GM19467 (cell line): ENCODE measurements around the gene KBTBD8.

ENCODE experiments used
- ATAC-seq: cut with Tn5 transposase; IDR thresholded peaks from one replicate; pipeline ENCODE4 v1.9.1; 2021; ENCODE audit warnings: mild to moderate bottlenecking, moderate library complexity; ENCODE audit not compliant: unreplicated experiment

KBTBD8 gene, protein sequence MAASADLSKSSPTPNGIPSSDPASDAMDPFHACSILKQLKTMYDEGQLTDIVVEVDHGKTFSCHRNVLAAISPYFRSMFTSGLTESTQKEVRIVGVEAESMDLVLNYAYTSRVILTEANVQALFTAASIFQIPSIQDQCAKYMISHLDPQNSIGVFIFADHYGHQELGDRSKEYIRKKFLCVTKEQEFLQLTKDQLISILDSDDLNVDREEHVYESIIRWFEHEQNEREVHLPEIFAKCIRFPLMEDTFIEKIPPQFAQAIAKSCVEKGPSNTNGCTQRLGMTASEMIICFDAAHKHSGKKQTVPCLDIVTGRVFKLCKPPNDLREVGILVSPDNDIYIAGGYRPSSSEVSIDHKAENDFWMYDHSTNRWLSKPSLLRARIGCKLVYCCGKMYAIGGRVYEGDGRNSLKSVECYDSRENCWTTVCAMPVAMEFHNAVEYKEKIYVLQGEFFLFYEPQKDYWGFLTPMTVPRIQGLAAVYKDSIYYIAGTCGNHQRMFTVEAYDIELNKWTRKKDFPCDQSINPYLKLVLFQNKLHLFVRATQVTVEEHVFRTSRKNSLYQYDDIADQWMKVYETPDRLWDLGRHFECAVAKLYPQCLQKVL

DNA sequence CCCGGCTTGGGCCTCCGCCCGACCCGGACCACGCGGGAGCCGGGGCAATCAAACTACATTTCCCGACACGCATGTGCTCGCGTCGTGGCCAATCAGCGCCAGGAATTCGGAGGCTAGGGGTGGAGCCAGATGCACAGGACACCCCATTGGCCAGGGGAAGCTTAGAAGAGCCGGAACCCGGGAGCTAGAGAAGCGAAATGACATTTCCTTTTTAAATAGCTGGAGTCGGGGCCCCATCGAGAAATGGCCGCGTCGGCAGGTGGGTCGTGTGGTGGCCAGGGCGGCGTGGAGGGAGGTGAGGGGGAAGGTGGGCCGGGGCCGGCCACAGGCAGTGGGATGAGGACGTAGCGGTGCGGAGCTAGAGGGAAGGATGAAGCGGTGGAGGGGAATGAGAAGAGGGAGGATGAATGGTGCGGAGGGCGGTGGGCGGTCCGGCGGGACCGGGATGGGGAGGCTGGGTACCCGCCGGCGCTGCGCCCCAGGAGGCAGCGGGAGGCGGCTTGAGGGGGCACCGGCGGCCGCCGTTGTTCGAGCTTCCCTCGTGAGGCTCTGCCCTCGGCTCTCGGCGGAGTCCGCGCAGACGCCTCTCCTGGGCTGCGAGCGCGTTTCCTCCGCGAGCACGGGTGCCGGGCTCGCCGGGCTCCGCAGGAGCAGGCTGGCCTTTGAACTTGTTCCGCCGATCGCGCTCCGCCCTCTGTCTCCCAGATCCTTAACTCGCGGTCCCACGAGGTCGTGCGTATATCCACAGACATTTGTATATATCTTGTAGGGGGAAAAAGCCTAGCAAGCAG is at the start of gene KBTBD8:
Gene KBTBD8 (plus strand): TSS at position 195 of the 791 bp plus-strand sequence. CDS start 49 bp downstream, at position 244.
- ATAC-seq, result peak; percentile 89

DNA sequence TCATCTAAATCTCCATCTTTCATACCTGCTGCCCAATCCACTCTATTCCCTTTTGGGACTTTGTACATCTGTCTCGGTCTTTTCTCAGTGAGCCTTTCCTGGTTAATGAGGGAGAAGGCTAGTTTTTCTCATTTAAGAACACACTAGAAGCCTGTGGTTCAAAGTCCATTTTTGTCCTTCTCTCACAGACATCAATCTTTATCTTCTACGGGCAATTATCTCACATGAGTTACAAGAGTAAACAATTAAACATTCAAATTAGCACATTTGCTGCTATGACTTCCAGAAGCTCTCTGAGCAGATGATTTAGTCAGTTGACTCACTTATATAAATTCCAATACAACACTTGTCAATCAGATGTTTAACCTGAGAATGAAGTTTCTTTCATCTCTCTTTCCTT is 49.3 kb upstream of the KBTBD8 start:
- no peak for ATAC-seq

GRCh38 chr3:66949898-66950297 is 48.2 kb upstream of the KBTBD8 start:
- ATAC-seq, result no peak

DNA sequence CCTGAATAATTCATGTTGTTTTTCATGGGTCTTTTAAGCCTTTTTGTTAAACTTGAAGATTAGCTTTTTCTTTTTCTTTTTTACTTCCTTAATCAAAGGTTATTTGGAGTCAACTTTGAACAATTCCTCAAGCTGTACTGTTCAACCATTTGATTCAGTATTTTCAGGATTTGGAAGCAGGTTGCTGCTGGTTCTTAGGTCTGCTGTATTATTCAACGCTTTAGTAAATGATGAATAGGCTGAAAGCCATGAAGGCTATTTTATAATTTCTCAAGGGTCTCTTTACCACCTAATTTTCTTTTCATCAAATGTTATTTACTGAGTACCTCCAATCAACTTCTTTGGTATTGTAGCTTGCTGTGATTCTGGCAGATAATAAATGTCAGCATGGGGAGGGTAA is 45.8 kb upstream of the KBTBD8 start:
- ATAC-seq, result no peak

GRCh38 chr3:66953934-66954445 is 44.1 kb upstream of the KBTBD8 start:
- ATAC-seq, result no peak

GRCh38 chr3:66956742-66957141 is 41.4 kb upstream of the KBTBD8 start:
- no peak for ATAC-seq

- ATAC-seq, result no peak
Observed at GRCh38 chr3:66957367-66957766, 40.7 kb upstream of the KBTBD8 start.

DNA sequence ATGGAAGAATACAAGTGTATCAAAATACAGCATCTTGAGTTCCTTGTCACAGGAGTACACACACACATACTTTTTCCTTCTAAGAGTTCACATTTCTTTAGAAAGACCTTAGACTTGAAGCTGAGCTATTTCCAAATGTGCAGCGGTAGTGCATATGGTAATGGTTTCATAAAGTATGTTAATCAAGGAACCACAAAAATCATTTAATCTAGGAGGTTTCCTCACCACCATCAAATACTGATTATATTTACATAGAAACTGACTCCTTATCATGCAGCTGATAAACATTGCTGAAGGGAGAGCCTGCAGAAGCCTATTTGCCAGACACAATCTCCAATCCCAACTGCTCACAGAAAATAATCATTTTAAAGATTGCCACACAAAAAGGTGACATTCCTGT is 40.0 kb upstream of the KBTBD8 start:
- ATAC-seq, result no peak

DNA sequence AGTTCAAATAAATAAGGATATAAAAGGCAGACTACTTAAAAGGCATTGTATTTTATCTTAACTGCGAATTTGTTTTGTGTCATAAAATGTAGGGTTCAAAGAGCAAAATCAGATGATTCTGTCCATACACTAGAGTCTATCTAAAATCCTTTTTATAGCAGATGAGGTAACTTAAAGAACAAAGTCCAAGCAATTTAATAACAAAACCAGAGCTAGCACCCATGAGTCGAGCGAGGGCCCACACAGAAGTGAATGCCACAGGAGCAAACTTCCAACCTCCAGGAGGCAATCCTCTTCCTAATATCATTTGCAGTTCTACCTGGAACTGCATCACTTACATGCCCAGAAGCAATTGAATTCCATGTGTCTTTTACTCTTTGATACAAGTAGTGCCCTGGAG is 35.4 kb upstream of the KBTBD8 start:
- no peak for ATAC-seq

DNA sequence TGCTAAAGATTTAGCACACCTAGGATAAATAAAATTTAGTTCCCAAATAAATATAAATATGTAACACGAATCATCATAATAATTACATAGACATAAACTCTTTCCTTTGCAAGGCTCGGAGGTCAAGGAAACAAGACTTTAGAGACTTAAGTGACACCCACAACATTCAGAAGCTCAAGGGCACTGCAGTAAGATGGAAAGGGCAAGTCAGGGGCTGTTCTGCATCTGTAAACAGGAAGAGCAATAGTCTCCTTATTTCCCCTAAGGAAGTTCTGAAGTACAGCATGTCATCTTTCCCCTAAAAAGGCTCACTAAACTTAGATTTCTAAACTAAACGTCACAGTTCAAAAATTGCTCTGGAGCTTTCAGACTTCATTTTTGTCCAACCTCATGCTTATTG is 26.9 kb upstream of the KBTBD8 start:
- ATAC-seq, result no peak

GRCh38 chr3:66971891-66972551 is 26.1 kb upstream of the KBTBD8 start:
- peak; percentile 100 for ATAC-seq

- ATAC-seq, result no peak
Observed at GRCh38 chr3:66980791-66981190, 17.3 kb upstream of the KBTBD8 start.

DNA sequence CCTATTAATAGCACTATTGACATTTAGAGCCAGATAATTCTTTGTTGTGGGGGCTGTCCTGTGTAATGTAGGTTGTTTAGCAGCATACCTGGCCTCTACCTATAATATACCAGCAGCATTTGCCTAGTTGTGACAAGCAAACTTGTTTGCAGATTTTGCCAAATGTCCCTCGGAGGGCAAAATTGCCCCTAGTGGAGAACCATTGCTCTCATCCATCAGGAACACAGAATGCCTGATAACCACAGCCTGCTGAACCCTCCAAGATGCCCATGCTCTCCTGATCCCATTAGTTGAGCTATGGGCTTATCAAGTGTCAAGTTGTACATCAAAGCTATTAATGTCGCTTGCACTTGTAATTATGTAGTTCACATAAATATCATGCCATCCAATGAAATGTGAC is 15.0 kb upstream of the KBTBD8 start:
- no peak for ATAC-seq

DNA sequence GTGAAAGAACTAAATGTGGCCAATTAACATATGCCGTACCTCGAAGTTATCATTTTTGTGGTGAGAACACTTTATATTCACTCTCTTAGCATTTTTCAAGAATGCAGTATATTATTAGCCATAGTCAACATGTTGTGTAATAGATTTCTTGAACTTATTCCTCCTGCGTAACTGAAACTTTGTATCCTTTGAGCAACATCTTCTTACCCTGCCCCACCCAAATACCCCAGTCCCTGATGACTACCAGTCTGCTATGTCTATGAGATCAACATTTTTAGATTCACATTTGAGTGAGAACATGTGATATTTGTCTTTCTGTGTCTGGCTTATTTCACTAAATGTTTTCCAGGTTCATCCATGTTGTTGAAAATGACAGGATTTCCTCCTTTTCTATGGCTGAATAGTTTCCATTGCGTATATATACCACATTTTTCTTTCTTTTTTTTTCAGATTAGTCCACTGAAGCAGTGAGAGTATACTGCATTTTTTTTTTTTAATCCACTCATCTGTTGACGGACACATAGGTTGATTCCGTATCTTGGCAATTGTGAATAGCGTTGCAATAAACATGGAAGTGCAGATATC is 12.7 kb upstream of the KBTBD8 start:
- ATAC-seq, result no peak

GRCh38 chr3:66986406-66986805 is 11.7 kb upstream of the KBTBD8 start:
- ATAC-seq, result no peak

GRCh38 chr3:66989241-66989640 is 8.9 kb upstream of the KBTBD8 start:
- ATAC-seq, result no peak

DNA sequence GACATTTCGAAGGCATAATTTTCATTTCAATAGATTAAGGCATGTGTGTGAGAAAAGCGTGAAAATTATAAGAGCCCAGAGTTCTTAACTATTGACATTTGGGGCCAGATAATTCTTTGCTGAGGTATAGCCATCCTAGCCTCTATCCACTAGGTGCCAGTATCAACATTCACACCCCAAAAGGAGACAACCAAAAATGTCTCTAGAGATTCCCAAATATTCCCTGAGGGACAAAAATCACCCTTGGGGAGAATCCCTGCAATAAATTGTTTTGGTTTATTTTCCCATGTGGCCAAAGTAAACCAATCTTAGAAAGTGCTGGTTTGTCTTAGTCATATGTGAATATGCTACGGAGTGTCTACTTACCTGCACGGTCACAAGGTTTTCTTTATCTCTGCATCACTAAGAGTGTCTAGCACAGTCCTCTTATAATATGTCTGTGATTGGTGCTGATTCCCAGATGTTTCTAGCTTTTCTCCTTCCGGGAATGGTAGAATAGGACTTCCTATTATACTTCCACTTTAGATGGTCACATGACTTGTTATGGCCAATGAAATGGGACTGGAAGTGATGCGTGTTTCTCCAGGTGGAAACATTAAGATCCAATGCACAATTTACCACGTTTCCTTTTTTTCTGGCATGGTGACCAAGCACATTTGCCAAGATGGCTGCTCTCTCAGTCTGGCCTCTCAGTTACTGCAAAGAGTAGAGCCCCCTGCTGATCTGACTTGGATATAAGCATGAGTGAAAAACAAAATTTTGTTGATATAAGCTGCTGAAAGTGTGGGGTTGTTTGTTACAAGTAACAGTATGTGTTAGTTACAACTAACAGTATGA is 8.0 kb upstream of the KBTBD8 start:
- ATAC-seq, result peak; percentile 84

- no peak for ATAC-seq
Observed at GRCh38 chr3:66991459-66991858, 6.6 kb upstream of the KBTBD8 start.

- ATAC-seq, result no peak
Observed at GRCh38 chr3:66993082-66993481, 5.0 kb upstream of the KBTBD8 start.

DNA sequence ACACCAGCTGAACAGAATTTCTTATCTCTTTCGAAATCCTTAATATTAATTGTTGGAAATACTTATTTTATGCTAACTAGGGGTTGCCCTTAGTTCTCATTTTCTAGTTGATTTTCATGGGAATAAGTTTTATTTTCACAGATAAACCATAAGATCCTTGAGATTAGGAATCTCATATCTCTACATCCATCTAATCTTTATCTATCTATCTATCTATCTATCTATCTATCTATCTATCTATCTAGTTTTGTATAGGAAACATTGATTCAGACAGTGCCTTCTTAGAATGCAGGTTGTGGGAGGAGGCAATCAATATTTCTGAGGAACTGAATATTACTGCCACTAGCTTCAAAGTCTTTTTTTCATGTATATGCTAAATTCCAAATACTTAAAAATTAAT is 3.5 kb upstream of the KBTBD8 start:
- no peak for ATAC-seq
